ENCODE results near the gene ACTR1B.

Gene ACTR1B

GRCh38 chr2:97678298-97678697, 14.5 kb upstream of the ACTR1B start:
- peak overlapping the region; percentile 25; the same call in 1 of the 2 replicates for H3K27ac ChIP-seq (replicated peaks)
- no peak overlapping the region for H3K4me3 ChIP-seq (replicated peaks; ENCODE audit: insufficient read depth, low read length)
- H3K27me3 ChIP-seq (ENCODE audit: insufficient read depth, poor library complexity, severe bottlenecking), result no peaks in the 10 kb centered on the region
- TF ChIP-seq POLR2AphosphoS5 (IDR thresholded peaks at IDR 0.05; ENCODE audit: low read depth) (no peak), GABPA (IDR thresholded peaks at IDR 0.05; ENCODE audit: low read depth) (no peak), REST (IDR thresholded peaks at IDR 0.05; ENCODE audit: insufficient replicate concordance, low read depth) (no peak), SPI1 (IDR thresholded peaks at IDR 0.05; ENCODE audit: borderline replicate concordance, low read depth) (no peak)
- TF ChIP-seq, protein P1, sequence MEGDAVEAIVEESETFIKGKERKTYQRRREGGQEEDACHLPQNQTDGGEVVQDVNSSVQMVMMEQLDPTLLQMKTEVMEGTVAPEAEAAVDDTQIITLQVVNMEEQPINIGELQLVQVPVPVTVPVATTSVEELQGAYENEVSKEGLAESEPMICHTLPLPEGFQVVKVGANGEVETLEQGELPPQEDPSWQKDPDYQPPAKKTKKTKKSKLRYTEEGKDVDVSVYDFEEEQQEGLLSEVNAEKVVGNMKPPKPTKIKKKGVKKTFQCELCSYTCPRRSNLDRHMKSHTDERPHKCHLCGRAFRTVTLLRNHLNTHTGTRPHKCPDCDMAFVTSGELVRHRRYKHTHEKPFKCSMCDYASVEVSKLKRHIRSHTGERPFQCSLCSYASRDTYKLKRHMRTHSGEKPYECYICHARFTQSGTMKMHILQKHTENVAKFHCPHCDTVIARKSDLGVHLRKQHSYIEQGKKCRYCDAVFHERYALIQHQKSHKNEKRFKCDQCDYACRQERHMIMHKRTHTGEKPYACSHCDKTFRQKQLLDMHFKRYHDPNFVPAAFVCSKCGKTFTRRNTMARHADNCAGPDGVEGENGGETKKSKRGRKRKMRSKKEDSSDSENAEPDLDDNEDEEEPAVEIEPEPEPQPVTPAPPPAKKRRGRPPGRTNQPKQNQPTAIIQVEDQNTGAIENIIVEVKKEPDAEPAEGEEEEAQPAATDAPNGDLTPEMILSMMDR (IDR thresholded peaks at IDR 0.05; ENCODE audit: insufficient read depth, low read length), result no peak
- DNase-seq (ENCODE audit: low read depth in 1 of 2, low spot score in 1 of 2), result peak in 1 of 2 experiments; percentile 25

DNA sequence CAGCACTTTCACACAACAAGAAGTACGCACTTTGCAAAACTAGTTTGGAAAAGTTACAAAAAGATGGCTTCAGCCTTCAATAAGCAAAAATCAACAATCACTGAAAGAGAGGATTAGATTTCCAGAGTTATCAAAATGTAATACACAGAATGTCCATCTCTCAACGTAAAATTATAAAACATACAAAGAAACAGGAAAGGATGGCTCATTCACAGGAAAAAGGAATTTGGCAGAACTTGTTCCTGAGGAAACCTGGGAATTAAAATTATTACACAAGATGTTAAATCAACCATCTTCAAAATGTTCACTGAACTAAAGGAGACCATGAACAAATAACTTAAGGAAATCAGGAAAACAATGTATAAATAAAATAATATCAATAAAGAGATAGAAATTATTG, 13.6 kb upstream of the ACTR1B start:
- Histone ChIP-seq H3K27ac (replicated peaks) (no peak overlapping the region), H3K4me3 (replicated peaks; ENCODE audit: insufficient read depth, low read length) (no peak overlapping the region), H3K27me3 (ENCODE audit: insufficient read depth, poor library complexity, severe bottlenecking) (no peaks in the 10 kb centered on the region)
- TF ChIP-seq SPI1 (IDR thresholded peaks at IDR 0.05; ENCODE audit: borderline replicate concordance, low read depth) (no peak), REST (IDR thresholded peaks at IDR 0.05; ENCODE audit: insufficient replicate concordance, low read depth) (no peak), POLR2AphosphoS5 (IDR thresholded peaks at IDR 0.05; ENCODE audit: low read depth) (no peak), GABPA (IDR thresholded peaks at IDR 0.05; ENCODE audit: low read depth) (no peak)
- TF ChIP-seq, protein P1 (IDR thresholded peaks at IDR 0.05; ENCODE audit: insufficient read depth, low read length), result no peak
- no peak for DNase-seq (ENCODE audit: low read depth in 1 of 2, low spot score in 1 of 2)

DNA sequence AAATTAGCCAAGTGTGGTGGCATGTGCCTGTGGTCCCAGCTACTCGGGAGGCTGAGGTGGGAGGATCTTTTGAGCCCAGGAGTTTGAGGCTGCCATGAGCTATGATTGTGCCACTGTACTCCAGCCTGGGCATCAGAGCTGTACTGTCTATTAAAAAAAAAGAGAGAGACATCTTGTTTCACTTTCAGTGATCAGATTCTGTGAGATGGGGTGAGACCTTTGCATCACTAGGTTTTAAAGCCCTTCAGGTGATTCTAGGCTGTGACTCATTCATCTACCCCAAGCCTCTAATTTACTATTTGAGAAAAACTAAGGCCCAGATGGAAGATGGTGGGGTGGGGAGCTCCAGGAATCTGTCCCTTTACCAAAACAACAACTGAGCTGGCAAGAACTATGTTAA, 12.8 kb upstream of the ACTR1B start:
- Histone ChIP-seq H3K4me3 (replicated peaks; ENCODE audit: insufficient read depth, low read length) (no peak overlapping the region), H3K27ac (replicated peaks) (no peak overlapping the region), H3K27me3 (ENCODE audit: insufficient read depth, poor library complexity, severe bottlenecking) (no peaks in the 10 kb centered on the region)
- no peak for TF ChIP-seq SPI1 (IDR thresholded peaks at IDR 0.05; ENCODE audit: borderline replicate concordance, low read depth)
- TF ChIP-seq REST (IDR thresholded peaks at IDR 0.05; ENCODE audit: insufficient replicate concordance, low read depth), result no peak
- TF ChIP-seq, protein P1 (IDR thresholded peaks at IDR 0.05; ENCODE audit: insufficient read depth, low read length), result no peak
- TF ChIP-seq POLR2AphosphoS5 (IDR thresholded peaks at IDR 0.05; ENCODE audit: low read depth), result no peak
- no peak for TF ChIP-seq GABPA (IDR thresholded peaks at IDR 0.05; ENCODE audit: low read depth)
- no peak for DNase-seq (ENCODE audit: low read depth in 1 of 2, low spot score in 1 of 2)

Data from HL-60 (cell line).